Heart left ventricle (tissue), 16 donors: Measurements from ENCODE around the gene ACKR3. TPM values are rescaled to one million over a fixed set of nuclear protein-coding genes. Genes with fewer than 3 reads are reported as not detected.
A peak's percentile ranks its signal among the peaks of the same experiment; 100 is the strongest.

Source experiments
- ATAC-seq, 4 donors: fragments of 200-7000 bp; cut with Tn5 transposase; one replicate each; pipeline ENCODE4 v1.9.1; 2020 to 2022; ENCODE audit warnings: moderate library complexity in 4 of 4, mild to moderate bottlenecking in 3 of 4, moderate number of reproducible peaks in 1 of 4
- DNase-seq, 5 donors: peaks; one replicate each; pipeline ENCODE4 v3.0.0-alpha.2; 2020
- H3K27ac ChIP-seq, 12 donors: fragments of 200-600 bp; sonication (generic) in 4 of 12; one replicate each; pipeline versions ENCODE4 v1.5.0 to v1.8.0; 2016 to 2022; ENCODE audit warnings: mild to moderate bottlenecking in 2 of 12
- H3K27me3 ChIP-seq, 9 donors: fragments of 200-600 bp; sonication (generic) in 2 of 9; one replicate each; pipeline versions ENCODE4 v1.5.1 to v1.8.0; 2016 to 2022; ENCODE audit warnings: mild to moderate bottlenecking in 3 of 9
- H3K36me3 ChIP-seq, 9 donors: fragments of 200-600 bp; sonication (generic) in 2 of 9; one replicate each; pipeline versions ENCODE4 v1.5.0 to v1.8.0; 2018 to 2022; ENCODE audit warnings: mild to moderate bottlenecking in 2 of 9
- H3K4me1 ChIP-seq, 12 donors: fragments of 200-600 bp; sonication (generic) in 4 of 12; one replicate each; pipeline versions ENCODE4 v1.5.0 to v1.8.0; 2016 to 2022; ENCODE audit warnings: mild to moderate bottlenecking in 3 of 12
- H3K4me3 ChIP-seq, 12 donors: fragments of 200-600 bp; sonication (generic) in 4 of 12; one replicate each; pipeline versions ENCODE4 v1.5.0 to v1.8.0; 2017 to 2022; ENCODE audit warnings: mild to moderate bottlenecking in 9 of 12, moderate library complexity in 4 of 12
- H3K9me3 ChIP-seq, 12 donors: fragments of 200-600 bp; sonication (generic) in 4 of 12; one replicate each; pipeline versions ENCODE4 v1.5.0 to v1.8.0; 2016 to 2022; ENCODE audit warnings: mild to moderate bottlenecking in 1 of 12
- CTCF ChIP-seq, 12 donors: fragments of 200-600 bp; sonication (generic) in 4 of 12; IDR thresholded peaks; one replicate each; pipeline versions ENCODE4 v1.5.0 to v1.8.0; 2018 to 2022; ENCODE audit warnings: antibody characterized with exemption in 12 of 12, mild to moderate bottlenecking in 5 of 12
- POLR2A ChIP-seq, 2 donors: fragments of 450-650 bp; IDR thresholded peaks; one replicate each; pipeline ENCODE4 v1.6.1; 2017; ENCODE audit warnings: antibody characterized with exemption in 2 of 2, mild to moderate bottlenecking in 2 of 2, moderate library complexity in 2 of 2
- WGBS, 4 donors: extraction: QIAGEN DNeasy Blood & Tissue Kit in 2 of 4; methylation state at CpG; one replicate each; pipeline versions ENCODE4 v1.1.5 to v1.1.7; 2013 to 2018; 5-methylcytosine and 5-hydroxymethylcytosine counted together
- intact Hi-C, 10 donors: fragments of 100-400 bp; cut with DNase I; formaldehyde crosslinking; loops; one replicate each; pipeline versions ENCODE4 v1.11.1 to v1.14.2; 2022
- polyA plus RNA-seq, 2 donors: library from polyadenylated mRNA; stranded (reverse); fragments of 200-250 nt; gene quantifications; one replicate each; pipeline ENCODE4 v1.2.3, GENCODE V29; 2013
- total RNA-seq, 9 donors: library from RNA; depleted of rRNA in 2 of 9; stranded (reverse); fragments of >200 nt in 2 of 9; fragmentation: NEBNext Ultra II Directional in 3 of 9; extraction: Animal tissue kit (Norgen Biotek cat#: 25700) in 3 of 9; gene quantifications; one replicate each; pipeline versions ENCODE4 v1.1.0 to v1.2.4, GENCODE V29; 2016 to 2023
- donor health status: ischemic (EF 13 %, LVEDD 7.1; RV severe dilation, severe dysfunction).
- donor health status: healthy with polysubstance abuse.
- donor health status: DM: no; HTN: yes; CAD: no.
- donor health status: DM: no; HTN: no; CAD: no.
- donor health status: ischemic (EF 25% LVEDD 6.9; RV normal size, moderate dysfunction).
- donor health status: ischemic (EF 25% LVEDD 5.7; RV mildly dilated, moderate dysfunction).
- donor health status: healthy.
- donor health status: DM: yes; HTN: yes; CAD: no.
- donor health status: ischemic (EF 35%, LVEDD 5.7; RV mildly dilated, moderate dysfunction).
- donor health status: nonischemic (EF 11% LVEDD 7.7; RV severe dilation, severe dysfunction).
- donor health status: DM: yes; HTN: yes; CAD: no.
- donor health status: PGD.
- donor health status: ischemic (EF 29% LVEDD 5.4; RV normal size, mild dysfunction).
- donor health status: nonischemic (EF 23%, LVEDD 6.1; RV moderate dilation, normal function).

The ACKR3 gene
- total and polyA plus RNA-seq, 11 donors: 12.8 to 56.3 (median 29.8) TPM

GRCh38 chr2:236613612-236614011, 44.0 kb downstream of the ACKR3 start:
- no peak overlapping the region for H3K27ac ChIP-seq
- 70 to 80% (median 78%) methylated on average over 4 of the region's 4 CpGs for WGBS, 4 donors
- no peak overlapping the region for H3K4me3 ChIP-seq
- no peaks in the 10 kb centered on the region for H3K36me3 ChIP-seq
- peaks cover 0 to 10% (median 0%) of the 10 kb centered on the region in 12 donors for H3K4me1 ChIP-seq
- no peaks in the 10 kb centered on the region for H3K9me3 ChIP-seq
- no peaks in the 10 kb centered on the region for H3K27me3 ChIP-seq
- TF ChIP-seq CTCF (IDR thresholded peaks at IDR 0.05) (no peak), POLR2A (IDR thresholded peaks at IDR 0.05) (no peak)
- ATAC-seq (peak in 2 of 4 donors; percentile 35 to 40), DNase-seq (no peak)
- intact Hi-C loops: no loop called here

GRCh38 chr2:236614551-236614950, 44.9 kb downstream of the ACKR3 start:
- no peak overlapping the region for H3K27ac ChIP-seq
- intact Hi-C loops: no loop called here
- no peak for ATAC-seq
- no peaks in the 10 kb centered on the region for H3K9me3 ChIP-seq
- no peaks in the 10 kb centered on the region for H3K27me3 ChIP-seq
- DNase-seq: no peak
- 92 to 96% (median 94%) methylated on average over 5 of the region's 5 CpGs for WGBS, 4 donors
- H3K36me3 ChIP-seq: no peaks in the 10 kb centered on the region
- H3K4me1 ChIP-seq: peaks cover 0 to 10% (median 0%) of the 10 kb centered on the region in 12 donors
- TF ChIP-seq POLR2A (IDR thresholded peaks at IDR 0.05) (no peak), CTCF (IDR thresholded peaks at IDR 0.05) (no peak)
- no peak overlapping the region for H3K4me3 ChIP-seq

- ATAC-seq: no peak
- H3K4me1 ChIP-seq: peaks cover 0 to 10% (median 0%) of the 10 kb centered on the region in 12 donors
- H3K27me3 ChIP-seq: no peaks in the 10 kb centered on the region
- H3K36me3 ChIP-seq: no peaks in the 10 kb centered on the region
- H3K27ac ChIP-seq: no peak overlapping the region
- intact Hi-C loops: no loop called here
- H3K4me3 ChIP-seq: no peak overlapping the region
- WGBS, 4 donors: 92 to 100% (median 97%) methylated on average over 6 of the region's 6 CpGs
- H3K9me3 ChIP-seq: no peaks in the 10 kb centered on the region
- no peak for DNase-seq
- TF ChIP-seq CTCF (IDR thresholded peaks at IDR 0.05): no peak
- no peak for TF ChIP-seq POLR2A (IDR thresholded peaks at IDR 0.05)
These were observed 46.4 kb downstream of the ACKR3 start for GRCh38 chr2:236616031-236616430.

- no peak for ATAC-seq
- intact Hi-C loops: no loop called here
- no peaks in the 10 kb centered on the region for H3K9me3 ChIP-seq
- H3K4me3 ChIP-seq: no peak overlapping the region
- H3K27me3 ChIP-seq: no peaks in the 10 kb centered on the region
- DNase-seq: no peak
- peaks cover 0 to 10% (median 0%) of the 10 kb centered on the region in 12 donors for H3K4me1 ChIP-seq
- no peaks in the 10 kb centered on the region for H3K36me3 ChIP-seq
- WGBS, 4 donors: 96 to 98% (median 97%) methylated on average over 7 of the region's 7 CpGs
- H3K27ac ChIP-seq: no peak overlapping the region
- TF ChIP-seq POLR2A (IDR thresholded peaks at IDR 0.05) (no peak), CTCF (IDR thresholded peaks at IDR 0.05) (no peak)
These were observed 47.0 kb downstream of the ACKR3 start for GRCh38 chr2:236616624-236617023.
